Fibroblast of lung (primary cell): ENCODE measurements around the gene LMNTD1.

Source experiments
- EZH2 ChIP-seq: IDR thresholded peaks from 2 replicates; pipeline ENCODE4 v1.5.1; 2012; ENCODE audit warnings: low read length, control low read depth, mild to moderate bottlenecking; ENCODE audit errors: missing control alignments
- TF ChIP-seq, protein P1 (sequence below), 2 donors: IDR thresholded peaks in 1 of 2; conservative IDR thresholded peaks in 1 of 2; 1 replicate in 1 of 2; 2 replicates in 1 of 2; pipeline ENCODE4 v1.5.1; 2011 to 2012; ENCODE audit warnings: low read length in 2 of 2, control low read depth in 1 of 2, inconsistent platforms in 1 of 2, low read depth in 1 of 2, mild to moderate bottlenecking in 1 of 2

DNA sequence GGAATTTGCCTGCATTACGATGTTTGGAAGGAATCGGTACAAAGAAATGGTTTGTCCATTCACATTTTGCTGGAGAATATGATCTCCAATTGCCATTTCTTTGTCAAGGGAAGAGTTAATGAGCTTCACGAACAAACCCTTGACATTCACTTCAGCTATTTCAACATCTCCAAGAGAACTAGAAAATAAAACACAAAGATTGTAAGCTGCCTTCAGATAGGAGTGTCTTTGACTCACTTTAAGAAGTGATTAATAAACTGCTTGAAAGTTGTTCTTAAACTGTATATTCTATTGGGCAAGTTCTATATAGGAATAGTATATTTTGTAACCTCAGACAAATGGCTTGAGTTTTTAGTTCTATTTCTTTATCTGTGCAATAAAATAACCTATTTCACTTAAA lies 26.3 kb downstream of the LMNTD1 start:
- TF ChIP-seq, protein P1, sequence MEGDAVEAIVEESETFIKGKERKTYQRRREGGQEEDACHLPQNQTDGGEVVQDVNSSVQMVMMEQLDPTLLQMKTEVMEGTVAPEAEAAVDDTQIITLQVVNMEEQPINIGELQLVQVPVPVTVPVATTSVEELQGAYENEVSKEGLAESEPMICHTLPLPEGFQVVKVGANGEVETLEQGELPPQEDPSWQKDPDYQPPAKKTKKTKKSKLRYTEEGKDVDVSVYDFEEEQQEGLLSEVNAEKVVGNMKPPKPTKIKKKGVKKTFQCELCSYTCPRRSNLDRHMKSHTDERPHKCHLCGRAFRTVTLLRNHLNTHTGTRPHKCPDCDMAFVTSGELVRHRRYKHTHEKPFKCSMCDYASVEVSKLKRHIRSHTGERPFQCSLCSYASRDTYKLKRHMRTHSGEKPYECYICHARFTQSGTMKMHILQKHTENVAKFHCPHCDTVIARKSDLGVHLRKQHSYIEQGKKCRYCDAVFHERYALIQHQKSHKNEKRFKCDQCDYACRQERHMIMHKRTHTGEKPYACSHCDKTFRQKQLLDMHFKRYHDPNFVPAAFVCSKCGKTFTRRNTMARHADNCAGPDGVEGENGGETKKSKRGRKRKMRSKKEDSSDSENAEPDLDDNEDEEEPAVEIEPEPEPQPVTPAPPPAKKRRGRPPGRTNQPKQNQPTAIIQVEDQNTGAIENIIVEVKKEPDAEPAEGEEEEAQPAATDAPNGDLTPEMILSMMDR (conservative IDR thresholded peaks at IDR 0.05 in 1 of 2, IDR thresholded peaks at IDR 0.05 in 1 of 2; ENCODE audit: low read depth in 1 of 2, low read length in 2 of 2), result no peak
- TF ChIP-seq EZH2, result no peak
